Left lung (tissue), 10 donors: ENCODE measurements around the gene COX4I2. TPM values are rescaled to one million over a fixed set of nuclear protein-coding genes. Genes with fewer than 3 reads are reported as not detected.

Experiments
- ATAC-seq: fragments of 200-7000 bp; cut with Tn5 transposase; one replicate; pipeline ENCODE4 v1.9.1; 2020; ENCODE audit warnings: moderate library complexity
- DNase-seq, 4 donors: peaks; one replicate each; pipeline ENCODE4 v3.0.0-alpha.2; 2013 to 2020
- H3K27ac ChIP-seq, 2 donors: fragments of 200-600 bp; sonication (generic) in 1 of 2; one replicate each; pipeline versions ENCODE4 v1.5.0 to v1.8.0; 2020 to 2021
- H3K27me3 ChIP-seq, 2 donors: fragments of 200-600 bp; sonication (generic) in 1 of 2; one replicate each; pipeline versions ENCODE4 v1.5.0 to v1.8.0; 2020 to 2021
- H3K36me3 ChIP-seq, 2 donors: fragments of 200-600 bp; sonication (generic) in 1 of 2; one replicate each; pipeline versions ENCODE4 v1.5.0 to v1.8.0; 2020 to 2021
- H3K4me1 ChIP-seq, 2 donors: fragments of 200-600 bp; one replicate each; pipeline ENCODE4 v1.8.0; 2021
- H3K4me3 ChIP-seq, 2 donors: fragments of 200-600 bp; sonication (generic) in 1 of 2; one replicate each; pipeline versions ENCODE4 v1.5.0 to v1.8.0; 2020 to 2021; ENCODE audit warnings: mild to moderate bottlenecking in 1 of 2
- H3K9me3 ChIP-seq, 2 donors: fragments of 200-600 bp; sonication (generic) in 1 of 2; one replicate each; pipeline versions ENCODE4 v1.5.0 to v1.8.0; 2020 to 2021
- CTCF ChIP-seq, 2 donors: fragments of 200-600 bp; sonication (generic) in 1 of 2; IDR thresholded peaks; one replicate each; pipeline versions ENCODE4 v1.5.0 to v1.8.0; 2021; ENCODE audit warnings: antibody characterized with exemption in 2 of 2
- intact Hi-C, 2 donors: fragments of 100-400 bp; cut with DNase I; formaldehyde crosslinking; loops; one replicate each; pipeline versions ENCODE4 v1.11.2 to v1.14.2; 2022
- microRNA-seq, 2 donors: library from miRNA; unstranded; fragments of <30 nt; microRNA quantifications; one replicate each; pipeline ENCODE4, GENCODE V29; 2019
- polyA plus RNA-seq, 6 donors: library from polyadenylated mRNA; unstranded; fragments of 120-200 nt; gene quantifications; one replicate each; pipeline ENCODE4 v1.2.1, GENCODE V29; 2013; ENCODE audit not compliant: insufficient read length in 6 of 6
- total RNA-seq, 2 donors: library from RNA; stranded (reverse); fragmentation: NEBNext Ultra II Directional; extraction: Animal tissue kit (Norgen Biotek cat#: 25700); gene quantifications; one replicate each; pipeline ENCODE4 v1.2.1, GENCODE V29; 2021
- donor health status: DM: no; HTN: yes; CAD: no.
- donor health status: DM: no; HTN: no; CAD: no.

Gene COX4I2
- total and polyA plus RNA-seq, 8 donors: 13.5 to 33.8 (median 23.0) TPM

DNA sequence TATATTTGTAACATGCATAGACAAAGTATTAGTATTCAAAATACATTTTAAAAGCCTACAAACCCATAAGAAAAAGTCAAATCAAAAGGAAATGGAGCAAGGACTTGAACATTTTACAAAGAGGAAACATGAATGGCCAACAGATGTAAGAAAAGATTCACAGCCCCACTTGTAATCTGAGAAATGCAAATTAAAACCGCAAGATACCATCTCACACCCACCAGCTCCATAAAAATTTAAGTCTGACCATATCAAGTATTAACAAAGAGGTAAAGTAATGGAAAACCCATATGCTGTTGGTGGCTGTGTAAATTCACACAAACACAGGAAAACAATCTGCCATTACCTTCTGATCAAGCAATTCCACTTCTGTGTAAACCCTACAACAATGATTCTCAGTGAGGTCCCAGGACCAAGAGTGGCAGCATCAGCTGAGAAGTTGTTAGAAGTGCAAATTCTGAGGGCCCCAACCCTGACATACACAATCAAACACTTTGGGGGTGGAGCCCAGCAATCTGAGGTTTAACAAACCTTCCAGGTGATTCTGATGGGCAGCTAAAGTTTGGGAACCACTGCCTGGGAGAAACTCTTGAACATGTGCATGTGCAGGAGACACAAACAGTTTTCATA, 54.0 kb downstream of the COX4I2 start:
- H3K4me1 ChIP-seq: peaks cover 23 to 76% of the 10 kb centered on the region in 2 donors
- H3K27me3 ChIP-seq: no peaks in the 10 kb centered on the region
- H3K36me3 ChIP-seq: peaks cover 0 to 67% of the 10 kb centered on the region in 2 donors
- H3K4me3 ChIP-seq: no peak overlapping the region
- ATAC-seq: no peak
- DNase-seq: no peak
- TF ChIP-seq CTCF (IDR thresholded peaks at IDR 0.05): no peak
- intact Hi-C loops: no loop called here
- peak overlapping the region in 1 of 2 donors; percentile 34 for H3K27ac ChIP-seq
- H3K9me3 ChIP-seq: no peaks in the 10 kb centered on the region

GRCh38 chr20:31693402-31693801, 55.7 kb downstream of the COX4I2 start:
- no peak for TF ChIP-seq CTCF (IDR thresholded peaks at IDR 0.05)
- no peaks in the 10 kb centered on the region for H3K9me3 ChIP-seq
- DNase-seq (no peak), ATAC-seq (no peak)
- peaks cover 0 to 56% of the 10 kb centered on the region in 2 donors for H3K36me3 ChIP-seq
- peaks cover 29 to 92% of the 10 kb centered on the region in 2 donors for H3K4me1 ChIP-seq
- no peaks in the 10 kb centered on the region for H3K27me3 ChIP-seq
- intact Hi-C loops: no loop called here
- H3K27ac ChIP-seq: peak overlapping the region in 1 of 2 donors; percentile 64
- no peak overlapping the region for H3K4me3 ChIP-seq

DNA sequence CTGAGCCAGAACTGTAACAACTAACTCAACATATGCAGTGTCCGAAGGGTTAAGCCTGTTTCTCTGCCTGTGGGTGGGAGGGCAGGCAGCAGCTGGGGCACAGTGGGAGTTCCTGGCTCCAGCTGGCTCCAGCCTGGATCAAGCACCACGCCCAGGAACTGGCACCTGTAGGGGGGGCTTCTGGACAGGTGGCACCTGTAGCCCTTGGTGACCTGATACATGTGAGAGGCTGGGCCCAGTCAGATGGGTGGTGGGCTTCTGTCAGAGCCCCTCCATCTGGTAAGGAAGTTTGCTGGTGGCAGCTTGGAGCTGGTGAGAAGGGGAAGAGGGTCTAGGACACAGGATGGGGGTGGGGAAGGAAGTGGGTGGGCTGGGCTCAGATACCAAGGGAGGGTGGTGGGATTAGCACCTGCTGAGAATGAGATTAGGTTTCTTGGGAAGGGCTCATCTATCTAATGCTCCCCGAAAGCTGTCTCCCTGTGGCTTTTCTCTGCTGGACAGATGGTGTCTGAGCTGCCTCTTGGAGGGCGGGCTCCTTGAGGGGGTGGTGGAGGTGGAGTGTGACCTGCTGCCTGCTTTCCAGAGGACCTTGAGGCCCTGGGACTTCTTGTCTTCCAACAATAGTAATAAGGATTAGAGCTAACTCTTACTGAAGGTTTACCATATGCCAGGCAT, 56.4 kb downstream of the COX4I2 start:
- H3K27me3 ChIP-seq: no peaks in the 10 kb centered on the region
- H3K4me3 ChIP-seq: no peak overlapping the region
- no peaks in the 10 kb centered on the region for H3K9me3 ChIP-seq
- no peak for TF ChIP-seq CTCF (IDR thresholded peaks at IDR 0.05)
- no peak for DNase-seq
- peaks cover 0 to 51% of the 10 kb centered on the region in 2 donors for H3K36me3 ChIP-seq
- intact Hi-C loops: no loop called here
- H3K4me1 ChIP-seq: peaks cover 36 to 99% of the 10 kb centered on the region in 2 donors
- peak overlapping the region; percentile 30 to 64 for H3K27ac ChIP-seq
- no peak for ATAC-seq

Small RNA genes lying within 50 kb of the gene (microRNA-seq; reads per million reads assigned to microRNA genes)
- 0.17 to 0.27 reads per million in 2 donors for gene MIR3193

Other genes starting within 250 kb of the COX4I2 start
- not detected for gene DEFB119, start 247.3 kb upstream of the COX4I2 start, total RNA-seq
- gene DEFB119, start 247.3 kb upstream of the COX4I2 start, polyA plus RNA-seq: not detected
- gene DEFB121, start 231.7 kb upstream of the COX4I2 start, total RNA-seq: not detected
- gene DEFB121, start 231.7 kb upstream of the COX4I2 start, polyA plus RNA-seq: not detected
- not detected for gene DEFB123, start 197.3 kb upstream of the COX4I2 start, total RNA-seq
- gene DEFB123, start 197.3 kb upstream of the COX4I2 start, polyA plus RNA-seq: not detected
- not detected for gene DEFB124, start 162.8 kb upstream of the COX4I2 start, total RNA-seq
- 1 to 10 TPM in 3 of 6 donors, under 1 TPM in 3; 0.31 to 1.5 (median 0.97) TPM for gene DEFB124, start 162.8 kb upstream of the COX4I2 start, polyA plus RNA-seq
- 1 to 10 TPM; 2.0 to 2.3 TPM for gene REM1, start 162.6 kb upstream of the COX4I2 start, total RNA-seq
- gene REM1, start 162.6 kb upstream of the COX4I2 start, polyA plus RNA-seq: 1 to 10 TPM; 5.2 to 9.9 (median 8.2) TPM
- 100 to 1,000 TPM; 185 to 282 TPM for gene HM13, start 123.5 kb upstream of the COX4I2 start, total RNA-seq
- gene HM13, start 123.5 kb upstream of the COX4I2 start, polyA plus RNA-seq: 100 to 1,000 TPM in 5 of 6 donors, 10 to 100 TPM in 1; 98.9 to 136 (median 108) TPM
- 100 to 1,000 TPM; 185 to 297 TPM for gene ID1, start 32.6 kb upstream of the COX4I2 start, total RNA-seq
- 100 to 1,000 TPM in 5 of 6 donors, 10 to 100 TPM in 1; 65.4 to 194 (median 120) TPM for gene ID1, start 32.6 kb upstream of the COX4I2 start, polyA plus RNA-seq
- 100 to 1,000 TPM; 122 to 181 TPM for gene BCL2L1, start 85.0 kb downstream of the COX4I2 start, total RNA-seq
- 10 to 100 TPM; 43.3 to 60.5 (median 54.4) TPM for gene BCL2L1, start 85.0 kb downstream of the COX4I2 start, polyA plus RNA-seq
- gene TPX2, start 101.4 kb downstream of the COX4I2 start, total RNA-seq: 10 to 100 TPM in 1 of 2 donors, 1 to 10 TPM in 1; 5.1 to 16.5 TPM
- gene TPX2, start 101.4 kb downstream of the COX4I2 start, polyA plus RNA-seq: 10 to 100 TPM; 35.3 to 89.9 (median 47.8) TPM
- gene MYLK2, start 181.4 kb downstream of the COX4I2 start, total RNA-seq: not detected
- gene MYLK2, start 181.4 kb downstream of the COX4I2 start, polyA plus RNA-seq: 1 to 10 TPM in 3 of 6 donors, under 1 TPM in 3; 0.53 to 1.9 (median 1.0) TPM
- gene FOXS1, start 207.7 kb downstream of the COX4I2 start, total RNA-seq: 1 to 10 TPM; 2.5 to 2.9 TPM
- 1 to 10 TPM; 4.8 to 8.2 (median 6.2) TPM for gene FOXS1, start 207.7 kb downstream of the COX4I2 start, polyA plus RNA-seq
- gene DUSP15, start 232.6 kb downstream of the COX4I2 start, total RNA-seq: 1 to 10 TPM in 1 of 2 donors, under 1 TPM in 1; 0.82 to 1.1 TPM
- 10 to 100 TPM in 4 of 6 donors, 1 to 10 TPM in 2; 8.5 to 13.1 (median 10.3) TPM for gene DUSP15, start 232.6 kb downstream of the COX4I2 start, polyA plus RNA-seq
- 1 to 10 TPM in 1 of 2 donors, under 1 TPM in 1; 0.20 to 1.3 TPM for gene TTLL9, start 232.7 kb downstream of the COX4I2 start, total RNA-seq
- 1 to 10 TPM; 2.0 to 6.2 (median 3.6) TPM for gene TTLL9, start 232.7 kb downstream of the COX4I2 start, polyA plus RNA-seq